Measurements from ENCODE around the gene LY6G5B. TPM values are rescaled to one million over a fixed set of nuclear protein-coding genes. Genes with fewer than 3 reads are reported as not detected.

LY6G5B gene
- total and polyA plus RNA-seq, 2 donors (not counting 3 experiments of a cell fraction or from before 2014, with no cell fraction given): 15.4 to 25.0 TPM

GRCh38 chr6:31662124-31662723 lies 7.6 kb upstream of the LY6G5B start:
- Histone ChIP-seq H3K9me3 (replicated peaks; ENCODE audit: control insufficient read depth, insufficient read depth, low read length) (no peaks in the 10 kb centered on the region), H3K27ac (ENCODE audit: insufficient read depth, low read depth, low read length) (no peak overlapping the region), H3K9me1 (replicated peaks; ENCODE audit: control insufficient read depth, extremely low read depth, insufficient read depth, low read length) (no peaks in the 10 kb centered on the region), H3K9ac (replicated peaks; ENCODE audit: extremely low read depth, insufficient read depth, low read length) (no peak overlapping the region), H3K4me3 (replicated peaks in 1 of 3; ENCODE audit: insufficient read depth in 1 of 3, low read depth in 1 of 3, low read length in 3 of 3) (no peak overlapping the region), H4K20me1 (replicated peaks; ENCODE audit: control insufficient read depth, extremely low read depth, insufficient read depth, low read length) (no peaks in the 10 kb centered on the region), H3K79me2 (ENCODE audit: control insufficient read depth, insufficient read depth, low read length) (peaks cover 40% of the 10 kb centered on the region), H3K4me2 (ENCODE audit: insufficient read depth, low read length) (no peak overlapping the region), H3K4me1 (ENCODE audit: control insufficient read depth, extremely low read depth, insufficient read depth, low read length) (peaks cover 50% of the 10 kb centered on the region), H2AFZ (ENCODE audit: low read depth, low read length) (no peak overlapping the region), H3K36me3 (ENCODE audit: control insufficient read depth in 2 of 2, extremely low read depth in 1 of 2, insufficient read depth in 2 of 2, low read length in 2 of 2) (peaks cover 2 to 3% of the 10 kb centered on the region in 2 experiments), H3K27me3 (ENCODE audit: control insufficient read depth in 2 of 2, insufficient read depth in 2 of 2, low read length in 2 of 2) (no peaks in the 10 kb centered on the region)
- CTCF ChIA-PET: interaction anchor here (1.0 to 5.7 kb wide), 2 partner anchors 10 to 160 kb away, joined by 4 to 38 read pairs; partner anchors contain the start of gene BAG6
- dilution Hi-C loops (cut with MboI; ENCODE audit: extremely low pct_ligation_motif_present, low sequenced_read_pairs) (no loop called here), intact Hi-C loops (cut with micrococcal nuclease) (loop anchor here (5.0 to 10.0 kb wide), 2 partner anchors 170 to 533 kb away; partner anchors contain the start of genes GPSM3 and PBX2)
- DNase-seq (ENCODE audit: low read depth, low spot score) (no peak), FAIRE-seq (no peak)
- no peak for TF ChIP-seq POLR2AphosphoS5 (IDR thresholded peaks at IDR 0.05; ENCODE audit: insufficient read depth, low read depth, low read length)
- TF ChIP-seq GATA2 (IDR thresholded peaks at IDR 0.05; ENCODE audit: insufficient read depth, insufficient read length, low read depth, low read length): no peak
- no peak for TF ChIP-seq MYC (IDR thresholded peaks at IDR 0.05; ENCODE audit: low read depth, low read length)
- TF ChIP-seq POLR2A (IDR thresholded peaks at IDR 0.05; ENCODE audit: low read depth, low read length): no peak
- TF ChIP-seq MAX (IDR thresholded peaks at IDR 0.05; ENCODE audit: insufficient read depth, insufficient read length): no peak
- no peak for TF ChIP-seq FOS (IDR thresholded peaks at IDR 0.05; ENCODE audit: borderline replicate concordance, insufficient read depth, low read length)
- no peak for TF ChIP-seq CTCF (IDR thresholded peaks at IDR 0.05; ENCODE audit: extremely low read depth in 1 of 2, insufficient read depth in 1 of 2, low read depth in 1 of 2, low read length in 2 of 2)
- TF ChIP-seq JUN (IDR thresholded peaks at IDR 0.05; ENCODE audit: borderline replicate concordance, insufficient read depth, insufficient read length, low read depth): no peak
- POLR2A ChIA-PET: interaction anchor here (2.1 kb wide), 1 partner anchor 10 kb away, joined by 13 read pairs; the partner anchor contains the start of gene BAG6
- no TSS peak for BruUV-seq (replicated peaks)
